GM10266 (cell line): ENCODE results near the gene CHMP4A.
"Not testable (repeated sequence)": the region's sequence is repeated elsewhere in the genome, so short reads cannot be mapped to it uniquely, and the experiment has no call there.

Source experiments
- DNase-seq: peaks from one replicate; pipeline ENCODE4 v3.0.0; 2012; ENCODE audit errors: extremely low spot score
- CTCF ChIP-seq: IDR thresholded peaks from 2 replicates; pipeline ENCODE4 v1.5.1; 2012; ENCODE audit warnings: mild to moderate bottlenecking, low read depth; ENCODE audit not compliant: control insufficient read depth, insufficient read depth; ENCODE audit errors: missing control alignments

The CHMP4A gene

GRCh38 chr14:24253936-24254335 is 40.6 kb upstream of the CHMP4A start:
- no peak for TF ChIP-seq CTCF
- DNase-seq = no peak

- TF ChIP-seq CTCF = no peak
- DNase-seq = no peak
These were observed 39.2 kb upstream of the CHMP4A start for GRCh38 chr14:24252289-24253124.

- no peak for TF ChIP-seq CTCF
- DNase-seq = no peak
These were observed 38.6 kb upstream of the CHMP4A start for GRCh38 chr14:24251880-24252288.

GRCh38 chr14:24250354-24250753 is 37.1 kb upstream of the CHMP4A start:
- no peak for TF ChIP-seq CTCF
- DNase-seq = no peak

GRCh38 chr14:24249230-24250021 is 36.1 kb upstream of the CHMP4A start:
- no peak for DNase-seq
- TF ChIP-seq CTCF = no peak

GRCh38 chr14:24247422-24247821 is 34.1 kb upstream of the CHMP4A start:
- no peak for TF ChIP-seq CTCF
- DNase-seq = no peak

- DNase-seq = peak; percentile 58
These were observed 33.5 kb upstream of the CHMP4A start for GRCh38 chr14:24246765-24247212.

GRCh38 chr14:24245350-24245749 is 32.1 kb upstream of the CHMP4A start:
- DNase-seq = not testable (repeated sequence)

More at GRCh38 chr14:24246765-24247212, 33.5 kb upstream of the CHMP4A start:
- TF ChIP-seq CTCF = no peak
